SK-N-SH (cell line): ENCODE measurements around the gene MYH7B. TPM values are rescaled to one million over a fixed set of nuclear protein-coding genes. Genes with fewer than 3 reads are reported as not detected.

Experiments
- CTCF ChIA-PET: fragments of 300-600, 350-600 bp; formaldehyde crosslinking; extraction: SDS; loops from one replicate; lab custom pipeline; 2021; lab: Yijun Ruan, JAX
- POLR2A ChIA-PET: fragments of 350-600 bp; sonication (Branson Sonifier 250); formaldehyde crosslinking; extraction: SDS; loops from one replicate; lab custom pipeline; 2020; ENCODE audit warnings: antibody characterized with exemption, inconsistent platforms; lab: Yijun Ruan, JAX
- DNase-seq: peaks from one replicate; pipeline ENCODE4 v3.0.0; 2012
- H2AFZ ChIP-seq: fragments of 200-600 bp; sonication (generic); 2 replicates; pipeline ENCODE4 v1.8.1; 2016; ENCODE audit warnings: antibody characterized with exemption, mild to moderate bottlenecking, low read depth
- H3F3A ChIP-seq: fragments of 200-600 bp; sonication (generic); replicated peaks from 2 replicates; pipeline ENCODE3; 2016; ENCODE audit warnings: antibody characterized with exemption, mild to moderate bottlenecking; ENCODE audit not compliant: insufficient read depth
- H3K27ac ChIP-seq, 2 experiments: fragments of 200-500 bp in 1 of 2; fragments of 200-600 bp in 1 of 2; sonication (Bioruptor generic) in 1 of 2; sonication (generic), shearing (Covaris generic) in 1 of 2; 2 replicates each; pipeline versions ENCODE4 v1.5.1 to v1.6.1; 2014 to 2016; ENCODE audit warnings: low read depth in 2 of 2, inconsistent platforms in 1 of 2, low read length in 1 of 2, mild to moderate bottlenecking in 1 of 2, mixed read lengths in 1 of 2
- H3K27me3 ChIP-seq: fragments of 200-600 bp; sonication (generic), shearing (Covaris generic); 2 replicates; pipeline ENCODE4 v1.6.1; 2016; ENCODE audit warnings: mixed run types; ENCODE audit not compliant: insufficient read depth
- H3K36me3 ChIP-seq, 2 experiments: fragments of 200-500 bp in 1 of 2; fragments of 200-600 bp in 1 of 2; sonication (Bioruptor generic) in 1 of 2; sonication (generic) in 1 of 2; replicated peaks in 1 of 2; 2 replicates each; pipeline versions ENCODE3 to v1.5.1; 2014 to 2016; ENCODE audit warnings: low read length in 1 of 2, mild to moderate bottlenecking in 1 of 2; ENCODE audit not compliant: insufficient read depth in 2 of 2, control insufficient read depth in 1 of 2
- H3K4me1 ChIP-seq, 2 experiments: fragments of 200-500 bp in 1 of 2; fragments of 200-600 bp in 1 of 2; sonication (Bioruptor generic) in 1 of 2; sonication (generic), shearing (Covaris generic) in 1 of 2; 2 replicates each; pipeline versions ENCODE4 v1.5.1 to v1.6.1; 2014 to 2016; ENCODE audit warnings: low read depth in 1 of 2, low read length in 1 of 2, mixed run types in 1 of 2; ENCODE audit not compliant: insufficient read depth in 2 of 2, control insufficient read depth in 1 of 2
- H3K4me2 ChIP-seq: fragments of 200-600 bp; sonication (generic), shearing (Covaris generic); 2 replicates; pipeline ENCODE4 v1.6.1; 2017; ENCODE audit warnings: mixed run types
- H3K4me3 ChIP-seq, 2 experiments: fragments of 200-500 bp in 1 of 2; fragments of 200-600 bp in 1 of 2; sonication (Bioruptor generic) in 1 of 2; sonication (generic), shearing (Covaris generic) in 1 of 2; 2 replicates each; pipeline versions ENCODE4 v1.5.1 to v1.8.1; 2014 to 2016; ENCODE audit warnings: low read depth in 2 of 2, inconsistent platforms in 1 of 2, low read length in 1 of 2, mild to moderate bottlenecking in 1 of 2, mixed read lengths in 1 of 2, moderate library complexity in 1 of 2
- H3K79me2 ChIP-seq: fragments of 200-600 bp; sonication (generic); 2 replicates; pipeline ENCODE4 v1.8.1; 2017; ENCODE audit warnings: mild to moderate bottlenecking; ENCODE audit not compliant: insufficient read depth
- H3K9ac ChIP-seq: fragments of 200-600 bp; sonication (generic); 2 replicates; pipeline ENCODE4 v1.6.1; 2017; ENCODE audit warnings: mixed run types
- H3K9me2 ChIP-seq: fragments of 200-600 bp; sonication (generic); 2 replicates; pipeline ENCODE4 v1.6.1; 2017; ENCODE audit warnings: mixed run types
- H3K9me3 ChIP-seq: fragments of 200-600 bp; sonication (generic); 2 replicates; pipeline ENCODE4 v1.6.1; 2017; ENCODE audit warnings: mixed run types, mild to moderate bottlenecking, moderate library complexity
- H4K20me1 ChIP-seq: fragments of 200-600 bp; sonication (generic); 2 replicates; pipeline ENCODE4 v1.6.1; 2017; ENCODE audit warnings: mild to moderate bottlenecking, mixed run types; ENCODE audit not compliant: insufficient read depth
- ELF1 ChIP-seq: IDR thresholded peaks from 2 replicates; pipeline ENCODE4 v1.4.0; 2012
- EP300 ChIP-seq, 2 experiments: IDR thresholded peaks; 2 replicates each; pipeline versions ENCODE4 v1.4.0 to v1.6.1; 2012; ENCODE audit warnings: borderline replicate concordance in 1 of 2, low read depth in 1 of 2, low read length in 1 of 2
- GABPA ChIP-seq: IDR thresholded peaks from 2 replicates; pipeline ENCODE4 v1.4.0; 2012; ENCODE audit warnings: low read depth, mild to moderate bottlenecking
- IRF3 ChIP-seq: fragments of 150-350 bp; IDR thresholded peaks from 2 replicates; pipeline ENCODE4 v1.6.1; 2016; ENCODE audit warnings: mild to moderate bottlenecking, low read depth, low read length
- NFIC ChIP-seq: IDR thresholded peaks from 2 replicates; pipeline ENCODE4 v1.4.0; 2012; ENCODE audit warnings: borderline replicate concordance
- NRF1 ChIP-seq: IDR thresholded peaks from 2 replicates; pipeline ENCODE4 v1.6.1; 2012; ENCODE audit warnings: low read depth, mild to moderate bottlenecking, low read length
- REST ChIP-seq: IDR thresholded peaks from 2 replicates; pipeline ENCODE4 v1.6.1; 2012; ENCODE audit warnings: mild to moderate bottlenecking, low read depth, low read length, moderate library complexity
- RXRA ChIP-seq: IDR thresholded peaks from 2 replicates; pipeline ENCODE4 v1.4.0; 2012; ENCODE audit warnings: low read depth, mild to moderate bottlenecking, borderline replicate concordance
- TAF1 ChIP-seq: IDR thresholded peaks from 2 replicates; pipeline ENCODE4 v1.6.1; 2012; ENCODE audit warnings: low read depth, mild to moderate bottlenecking, low read length, moderate library complexity, borderline replicate concordance
- TCF12 ChIP-seq: IDR thresholded peaks from 2 replicates; pipeline ENCODE4 v1.4.0; 2012
- YY1 ChIP-seq: IDR thresholded peaks from 2 replicates; pipeline ENCODE4 v1.4.0; 2012; ENCODE audit warnings: low read depth, mild to moderate bottlenecking
- WGBS: methylation state at CpG from one replicate; pipeline ENCODE4 v1.1.6; 2017; ENCODE audit warnings: low lambda C conversion rate; 5-methylcytosine and 5-hydroxymethylcytosine counted together
- polyA plus RNA-seq, 3 experiments: library from polyadenylated mRNA; depleted of rRNA; stranded (reverse); fragments of >200 nt; gene quantifications; 2 replicates each; pipeline ENCODE4 v1.2.3, GENCODE V29; 2012
- TF ChIP-seq, protein P1 (sequence below): IDR thresholded peaks from 2 replicates; pipeline ENCODE4; 2012
- TF ChIP-seq, protein P2 (sequence below): IDR thresholded peaks from 2 replicates; pipeline ENCODE4 v1.4.0; 2012; ENCODE audit warnings: low read depth, borderline replicate concordance

The MYH7B gene
- polyA plus RNA-seq, 1 of the 3 experiments (the other 2 are of a cell fraction) = 0.41 TPM

GRCh38 chr20:34986311-34987287 is 30.9 kb downstream of the MYH7B start (continued):
- TF ChIP-seq REST (no peak), TAF1 (no peak), IRF3 (no peak), RXRA (no peak), YY1 (no peak), ELF1 (no peak)
- TF ChIP-seq, protein P1, sequence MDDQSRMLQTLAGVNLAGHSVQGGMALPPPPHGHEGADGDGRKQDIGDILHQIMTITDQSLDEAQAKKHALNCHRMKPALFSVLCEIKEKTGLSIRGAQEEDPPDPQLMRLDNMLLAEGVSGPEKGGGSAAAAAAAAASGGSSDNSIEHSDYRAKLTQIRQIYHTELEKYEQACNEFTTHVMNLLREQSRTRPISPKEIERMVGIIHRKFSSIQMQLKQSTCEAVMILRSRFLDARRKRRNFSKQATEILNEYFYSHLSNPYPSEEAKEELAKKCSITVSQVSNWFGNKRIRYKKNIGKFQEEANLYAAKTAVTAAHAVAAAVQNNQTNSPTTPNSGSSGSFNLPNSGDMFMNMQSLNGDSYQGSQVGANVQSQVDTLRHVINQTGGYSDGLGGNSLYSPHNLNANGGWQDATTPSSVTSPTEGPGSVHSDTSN = no peak

DNA sequence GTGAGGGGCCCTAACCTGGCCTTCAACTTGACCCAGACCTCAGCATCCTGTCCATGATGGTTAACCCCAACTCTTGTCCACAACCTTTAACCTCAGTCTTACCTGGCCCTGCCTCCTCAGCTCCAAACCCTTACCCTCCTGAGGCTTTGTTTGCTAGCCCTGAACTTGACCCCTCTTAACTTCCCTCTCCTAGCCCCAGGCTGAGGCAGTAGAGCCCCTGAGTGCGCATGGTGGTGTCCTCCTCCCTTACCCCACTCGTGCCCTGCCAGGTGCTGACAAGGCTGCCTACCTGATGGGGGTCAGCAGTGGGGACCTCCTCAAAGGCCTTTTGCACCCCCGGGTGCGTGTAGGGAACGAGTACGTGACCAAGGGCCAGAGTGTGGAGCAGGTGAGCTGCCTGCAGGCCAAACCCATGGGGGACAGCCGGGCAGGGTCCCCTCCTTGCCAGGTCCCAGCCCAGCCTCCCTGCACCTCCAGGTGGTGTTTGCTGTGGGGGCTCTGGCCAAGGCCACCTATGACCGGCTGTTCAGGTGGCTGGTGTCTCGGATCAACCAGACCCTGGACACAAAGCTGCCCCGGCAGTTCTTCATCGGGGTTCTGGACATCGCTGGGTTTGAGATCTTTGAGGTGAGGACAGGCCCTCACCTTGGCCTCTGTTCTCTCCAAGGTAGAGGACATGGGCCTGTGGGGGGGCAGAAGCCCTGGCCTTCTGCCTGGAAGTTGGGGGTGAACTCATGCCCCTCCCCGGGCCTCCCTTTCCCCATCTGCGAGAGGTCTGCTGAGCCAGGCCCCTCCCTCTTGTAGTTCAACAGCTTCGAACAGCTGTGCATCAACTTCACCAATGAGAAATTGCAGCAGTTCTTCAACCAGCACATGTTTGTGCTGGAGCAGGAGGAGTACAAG is 31.9 kb downstream of the MYH7B start:
- Histone ChIP-seq H3K9me2 (no peaks in the 10 kb centered on the region), H3F3A (no peaks in the 10 kb centered on the region), H3K4me1 (no peaks in the 10 kb centered on the region; a peak in 1 of 4 replicates), H3K27me3 (no peaks in the 10 kb centered on the region), H3K27ac (no peak overlapping the region), H3K9ac (no peak overlapping the region), H3K4me3 (no peak overlapping the region), H3K79me2 (no peaks in the 10 kb centered on the region), H3K9me3 (no peaks in the 10 kb centered on the region), H3K36me3 (no peaks in the 10 kb centered on the region), H4K20me1 (no peaks in the 10 kb centered on the region), H2AFZ (no peak overlapping the region), H3K4me2 (no peak overlapping the region)
- no peak for DNase-seq
- 78% methylated on average over 8 of the region's 15 CpGs for WGBS
- POLR2A ChIA-PET = no interaction called here
- CTCF ChIA-PET = interaction anchor here (1.3 kb wide), 1 partner anchor 11 kb away, joined by 3 read pairs; no protein-coding TSS in a partner anchor
- TF ChIP-seq IRF3 = no peak
- TF ChIP-seq REST = no peak
- TF ChIP-seq TCF12 = no peak
- TF ChIP-seq, protein P1 = no peak
- TF ChIP-seq GABPA = no peak
- TF ChIP-seq, protein P2, sequence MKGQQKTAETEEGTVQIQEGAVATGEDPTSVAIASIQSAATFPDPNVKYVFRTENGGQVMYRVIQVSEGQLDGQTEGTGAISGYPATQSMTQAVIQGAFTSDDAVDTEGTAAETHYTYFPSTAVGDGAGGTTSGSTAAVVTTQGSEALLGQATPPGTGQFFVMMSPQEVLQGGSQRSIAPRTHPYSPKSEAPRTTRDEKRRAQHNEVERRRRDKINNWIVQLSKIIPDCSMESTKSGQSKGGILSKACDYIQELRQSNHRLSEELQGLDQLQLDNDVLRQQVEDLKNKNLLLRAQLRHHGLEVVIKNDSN = no peak
- no peak for TF ChIP-seq NFIC
- TF ChIP-seq NRF1 = no peak
- no peak for TF ChIP-seq EP300 (IDR thresholded peaks at IDR 0.05; ENCODE audit: borderline replicate concordance in 1 of 2, low read depth in 1 of 2, low read length in 1 of 2)
